Immature natural killer cell (primary cell): ENCODE measurements around the gene PARD3B. TPM values are rescaled to one million over a fixed set of nuclear protein-coding genes. Genes with fewer than 3 reads are reported as not detected.

Experiments
- DNase-seq, 3 donors: peaks; one replicate each; pipeline ENCODE4 v3.0.0; 2022; ENCODE audit warnings: mixed read lengths in 1 of 3
- H3K27ac Mint-ChIP-seq, 6 donors: one replicate each; pipeline ENCODE4 v1.8.0; 2020; ENCODE audit warnings: mixed read lengths in 6 of 6, mild to moderate bottlenecking in 5 of 6, inconsistent platforms in 4 of 6, moderate library complexity in 3 of 6
- H3K27me3 Mint-ChIP-seq, 3 donors: one replicate each; pipeline ENCODE4 v1.8.0; 2020 to 2021; ENCODE audit warnings: low read depth in 3 of 3, mild to moderate bottlenecking in 3 of 3, mixed read lengths in 3 of 3, moderate library complexity in 3 of 3, inconsistent platforms in 1 of 3
- H3K36me3 Mint-ChIP-seq, 3 donors: one replicate each; pipeline ENCODE4 v1.8.0; 2020; ENCODE audit warnings: mixed read lengths in 3 of 3, inconsistent platforms in 2 of 3, mild to moderate bottlenecking in 2 of 3
- H3K4me1 Mint-ChIP-seq, 2 donors: one replicate each; pipeline ENCODE4 v1.8.0; 2020; ENCODE audit warnings: inconsistent platforms in 2 of 2, mild to moderate bottlenecking in 2 of 2, mixed read lengths in 2 of 2, moderate library complexity in 1 of 2
- H3K4me3 Mint-ChIP-seq, 5 donors: one replicate each; pipeline ENCODE4 v1.8.0; 2020; ENCODE audit warnings: mild to moderate bottlenecking in 5 of 5, mixed read lengths in 5 of 5, inconsistent platforms in 3 of 5, moderate library complexity in 3 of 5
- H3K9me3 Mint-ChIP-seq, 6 donors: one replicate each; pipeline ENCODE4 v1.8.0; 2020; ENCODE audit warnings: mild to moderate bottlenecking in 6 of 6, mixed read lengths in 6 of 6, inconsistent platforms in 4 of 6, moderate library complexity in 3 of 6
- polyA plus RNA-seq, 3 donors: library from polyadenylated mRNA; unstranded; fragments of 300-500 nt; fragmentation: Illumina TruSeq; gene quantifications; one replicate each; pipeline ENCODE4 v1.2.3, GENCODE V29; 2021

Gene PARD3B
- polyA plus RNA-seq, 3 donors from 2014 or later = not detected

DNA sequence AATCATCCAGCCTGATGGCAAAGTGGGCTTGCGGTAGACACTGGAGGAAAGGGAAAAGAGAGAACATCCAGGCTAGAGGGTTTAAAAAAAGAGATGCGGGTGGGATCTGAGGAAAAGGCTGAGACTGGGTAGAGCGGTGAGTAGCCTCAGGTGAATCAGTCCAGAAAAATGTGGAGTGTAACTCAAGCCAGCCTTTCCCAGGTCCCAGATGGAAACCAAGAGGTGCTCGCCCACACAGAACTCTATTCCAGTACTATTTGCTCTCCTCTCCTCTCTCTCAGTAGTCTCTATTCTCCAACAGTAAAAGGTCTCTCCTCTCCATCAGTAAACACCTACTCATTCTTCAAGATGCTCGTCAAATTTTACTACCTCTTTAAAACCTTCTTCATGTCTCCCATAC, 1098.7 kb downstream of the PARD3B start:
- Mint-ChIP-seq H3K36me3 (no peaks in the 10 kb centered on the region), H3K27ac (no peak overlapping the region), H3K4me3 (no peak overlapping the region)

DNA sequence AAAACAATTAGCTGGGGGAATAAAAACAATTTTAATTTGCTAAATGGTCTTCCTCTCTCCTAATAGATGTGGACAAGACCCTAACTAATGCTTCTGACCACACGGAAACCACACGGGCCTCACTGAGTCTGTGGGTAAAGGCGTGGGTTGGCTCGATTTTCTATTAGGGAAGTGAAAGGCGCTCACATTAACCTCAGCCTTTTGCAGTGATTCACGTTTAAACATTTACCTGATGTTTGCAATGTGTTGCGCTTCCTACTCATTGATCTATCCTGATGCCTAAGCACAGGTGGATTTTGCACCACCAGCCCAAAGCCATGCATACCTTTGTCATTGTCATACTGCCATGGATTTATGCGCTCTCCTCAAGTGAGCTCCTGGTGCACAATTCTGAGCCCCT, 1101.4 kb downstream of the PARD3B start:
- Mint-ChIP-seq H3K9me3 (peaks cover 0 to 4% (median 0%) of the 10 kb centered on the region in 6 donors), H3K4me1 (no peaks in the 10 kb centered on the region), H3K27ac (no peak overlapping the region), H3K36me3 (no peaks in the 10 kb centered on the region), H3K4me3 (no peak overlapping the region), H3K27me3 (peaks cover 0 to 8% (median 4%) of the 10 kb centered on the region in 3 donors)
- DNase-seq = no peak

More for the DNA sequence above, 1098.7 kb downstream of the PARD3B start:
- DNase-seq = no peak
- Mint-ChIP-seq H3K27me3 (peaks cover 0 to 14% (median 6%) of the 10 kb centered on the region in 3 donors), H3K4me1 (no peaks in the 10 kb centered on the region), H3K9me3 (peaks cover 0 to 2% (median 0%) of the 10 kb centered on the region in 6 donors)

DNA sequence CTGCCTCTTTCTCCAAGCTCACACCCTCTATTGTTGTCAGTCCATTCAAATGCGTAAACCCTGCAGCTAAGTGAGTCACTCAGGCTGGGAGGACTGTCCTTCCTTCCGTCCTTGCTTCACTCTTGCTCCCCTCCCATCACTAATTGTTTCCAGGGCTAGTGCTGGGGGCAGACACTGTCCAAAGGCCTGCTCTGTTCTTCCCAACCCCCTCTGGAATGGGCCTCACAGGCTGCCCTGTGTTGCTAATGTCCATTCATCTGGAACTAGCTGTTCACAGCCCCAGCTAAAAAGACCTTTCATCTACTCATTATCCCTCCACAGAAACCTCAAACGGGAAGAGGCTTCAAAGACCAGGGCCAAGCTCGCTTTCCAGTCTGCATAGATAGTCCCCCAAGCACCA, 1105.2 kb downstream of the PARD3B start:
- DNase-seq = no peak
- peaks cover 0 to 2% (median 0%) of the 10 kb centered on the region in 6 donors for H3K9me3 Mint-ChIP-seq
- no peaks in the 10 kb centered on the region for H3K4me1 Mint-ChIP-seq
- H3K27me3 Mint-ChIP-seq = peaks cover 1 to 5% (median 4%) of the 10 kb centered on the region in 3 donors
- no peak overlapping the region for H3K4me3 Mint-ChIP-seq
- no peak overlapping the region for H3K27ac Mint-ChIP-seq
- no peaks in the 10 kb centered on the region for H3K36me3 Mint-ChIP-seq

DNA sequence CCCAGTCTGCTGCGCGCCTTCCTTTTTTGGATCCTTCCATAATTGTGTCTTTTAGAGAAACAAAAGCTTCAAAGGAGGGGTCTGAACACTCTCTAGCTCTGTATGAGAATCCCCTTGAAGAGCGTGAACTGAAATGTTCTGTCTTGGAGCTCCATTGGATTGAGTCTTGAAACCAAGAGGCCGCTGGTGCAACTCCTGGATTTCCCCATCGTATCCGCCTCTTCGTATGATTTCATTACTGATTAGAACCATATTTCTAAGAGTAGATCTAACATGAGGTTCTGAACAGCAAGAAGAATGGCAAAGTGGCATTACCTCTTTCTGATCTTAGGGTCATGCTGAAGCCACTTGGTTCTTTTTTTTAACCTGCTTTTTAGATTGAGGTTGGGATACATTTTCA, 1105.7 kb downstream of the PARD3B start:
- Mint-ChIP-seq H3K27me3 (peaks cover 0 to 5% (median 4%) of the 10 kb centered on the region in 3 donors), H3K27ac (no peak overlapping the region), H3K9me3 (peaks cover 0 to 2% (median 0%) of the 10 kb centered on the region in 6 donors), H3K4me3 (no peak overlapping the region), H3K36me3 (no peaks in the 10 kb centered on the region), H3K4me1 (no peaks in the 10 kb centered on the region)
- DNase-seq = no peak

DNA sequence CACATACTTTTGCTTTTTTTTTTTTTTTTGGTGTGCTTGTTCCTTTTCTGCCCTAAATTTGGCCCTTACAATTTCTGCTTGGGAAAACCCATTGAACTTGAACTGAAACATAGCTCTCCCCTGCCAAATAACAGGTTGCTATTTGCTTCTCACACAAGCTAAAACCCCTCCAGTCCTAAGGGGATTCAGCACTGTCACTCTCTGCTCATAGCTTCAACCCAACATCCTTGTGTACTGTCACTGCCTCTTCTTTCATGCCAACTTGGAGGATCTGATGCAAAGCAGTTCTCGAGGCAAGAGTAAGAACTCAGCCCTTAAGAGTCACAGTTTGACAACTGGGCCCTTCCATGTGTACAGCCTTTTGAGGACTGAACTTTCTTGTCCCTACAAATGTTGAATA, 1106.4 kb downstream of the PARD3B start:
- no peak overlapping the region for H3K27ac Mint-ChIP-seq
- no peaks in the 10 kb centered on the region for H3K4me1 Mint-ChIP-seq
- DNase-seq = no peak
- peaks cover 3 to 6% (median 4%) of the 10 kb centered on the region in 3 donors for H3K27me3 Mint-ChIP-seq
- H3K9me3 Mint-ChIP-seq = peaks cover 0 to 2% (median 0%) of the 10 kb centered on the region in 6 donors
- H3K36me3 Mint-ChIP-seq = no peaks in the 10 kb centered on the region
- H3K4me3 Mint-ChIP-seq = no peak overlapping the region

DNA sequence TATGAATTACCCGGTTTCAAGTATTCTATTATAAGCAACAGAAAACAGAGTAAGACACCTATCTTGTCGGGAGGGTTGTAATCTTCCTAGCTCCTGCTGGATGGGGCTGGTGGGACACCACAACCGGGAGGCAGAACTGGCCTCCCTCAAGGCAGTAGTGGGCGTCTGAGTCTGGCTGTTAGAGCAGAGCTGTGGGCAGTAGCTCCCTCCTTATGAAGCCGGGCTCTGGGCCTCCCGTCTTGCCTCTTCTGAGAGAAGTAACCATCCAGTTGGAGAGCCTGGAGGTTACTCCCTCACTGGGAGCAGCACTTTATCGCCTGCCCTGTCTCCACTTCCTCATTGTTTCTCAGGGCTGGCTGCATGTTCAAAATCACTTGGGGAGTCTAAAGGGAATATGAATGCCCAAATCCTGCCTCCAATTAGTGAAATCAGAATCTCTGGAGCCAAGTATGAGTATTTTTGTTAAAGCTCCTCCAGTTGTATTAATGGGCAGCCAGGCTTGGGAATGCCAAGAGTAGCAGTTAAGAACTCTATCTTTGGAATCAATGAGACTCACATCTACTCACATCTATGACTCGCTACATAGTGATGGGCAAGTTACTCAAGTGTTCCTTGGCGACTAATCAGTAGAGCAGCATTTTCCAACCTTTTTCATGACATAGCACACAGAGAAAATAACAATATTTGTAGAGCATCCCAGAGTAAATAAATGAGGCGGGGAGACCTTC, 1109.8 kb downstream of the PARD3B start:
- peaks cover 4 to 6% (median 5%) of the 10 kb centered on the region in 3 donors for H3K27me3 Mint-ChIP-seq
- H3K36me3 Mint-ChIP-seq = no peaks in the 10 kb centered on the region
- H3K4me1 Mint-ChIP-seq = no peaks in the 10 kb centered on the region
- H3K9me3 Mint-ChIP-seq = peaks cover 0 to 2% (median 0%) of the 10 kb centered on the region in 6 donors
- no peak for DNase-seq
- no peak overlapping the region for H3K27ac Mint-ChIP-seq
- H3K4me3 Mint-ChIP-seq = no peak overlapping the region

DNA sequence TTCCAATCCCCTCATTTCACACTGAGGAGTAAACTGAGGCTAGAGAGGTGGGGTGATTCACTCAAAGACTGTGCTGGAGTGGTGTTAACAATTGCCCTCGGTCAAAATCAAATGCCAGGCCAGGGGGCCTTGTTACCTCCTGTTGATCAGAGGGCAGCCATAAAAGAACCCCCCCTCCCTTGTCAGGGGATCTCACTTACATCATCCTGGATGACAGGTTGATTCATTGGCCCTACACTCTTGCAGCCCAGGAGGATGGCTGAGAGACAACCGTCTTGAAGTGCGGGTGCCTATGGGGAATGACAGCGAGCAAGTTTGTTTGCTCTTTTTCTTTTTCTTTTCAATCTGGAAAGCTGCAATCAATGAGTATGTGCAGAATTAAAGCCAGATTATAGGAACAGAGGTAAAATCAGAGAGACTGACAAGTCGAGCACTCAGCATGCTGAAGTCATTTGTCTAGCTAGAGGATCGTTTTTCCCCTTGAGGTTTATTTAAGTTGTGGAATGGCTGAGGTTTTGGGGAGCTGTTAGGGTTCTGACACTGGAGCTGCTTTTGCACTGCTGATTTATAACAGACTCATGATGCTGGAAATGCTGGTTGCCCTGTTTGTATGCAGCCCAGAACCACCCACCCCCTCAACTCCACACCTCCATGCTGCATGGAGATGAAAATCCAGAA, 1110.6 kb downstream of the PARD3B start:
- Mint-ChIP-seq H3K27me3 (peaks cover 1 to 7% (median 6%) of the 10 kb centered on the region in 3 donors), H3K36me3 (no peaks in the 10 kb centered on the region), H3K4me3 (no peak overlapping the region), H3K27ac (no peak overlapping the region), H3K9me3 (peaks cover 0 to 3% (median 0%) of the 10 kb centered on the region in 6 donors), H3K4me1 (peaks cover 4 to 9% of the 10 kb centered on the region in 2 donors)
- DNase-seq = no peak

DNA sequence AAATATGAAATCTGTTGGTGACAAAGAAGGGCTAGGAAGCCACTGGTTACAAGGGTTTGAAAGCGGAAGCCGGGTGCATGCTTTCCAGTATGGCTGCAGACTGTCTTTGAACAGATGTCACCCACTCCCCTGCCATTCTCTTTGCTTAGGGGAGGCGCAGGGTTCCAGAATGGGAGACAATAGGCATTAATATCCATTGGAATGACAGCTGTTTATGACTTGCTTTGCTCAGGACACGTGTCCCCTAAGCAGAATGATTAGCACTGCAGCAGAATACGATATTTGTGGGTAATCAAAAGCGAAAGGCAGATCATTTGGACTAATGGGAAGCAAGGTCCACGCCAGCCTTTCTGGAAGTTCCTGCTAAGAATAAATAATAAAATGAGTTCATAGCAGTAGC, 1111.2 kb downstream of the PARD3B start:
- Mint-ChIP-seq H3K27me3 (peaks cover 1 to 7% (median 6%) of the 10 kb centered on the region in 3 donors), H3K36me3 (no peaks in the 10 kb centered on the region), H3K27ac (no peak overlapping the region), H3K9me3 (peaks cover 0 to 5% (median 0%) of the 10 kb centered on the region in 6 donors), H3K4me1 (peaks cover 5 to 13% of the 10 kb centered on the region in 2 donors), H3K4me3 (no peak overlapping the region)
- DNase-seq = no peak

DNA sequence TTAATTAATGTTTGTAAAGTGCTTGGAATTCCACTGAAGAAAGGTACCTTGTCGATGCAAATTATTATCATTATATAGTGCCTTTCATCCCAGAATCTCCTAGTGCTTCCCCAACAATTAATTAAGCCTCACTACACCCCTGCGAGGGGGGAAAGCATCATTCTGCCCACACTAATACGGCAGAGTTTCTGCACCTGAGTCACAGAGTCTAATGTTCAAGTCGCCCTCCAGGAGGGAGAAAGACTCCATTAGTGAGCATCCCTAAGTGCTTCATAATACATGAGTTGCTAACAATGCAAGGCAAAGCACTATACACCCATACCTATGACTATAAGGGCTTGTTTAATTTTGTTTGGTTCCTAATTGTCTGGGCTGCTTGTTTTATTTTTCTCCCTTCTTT, 1111.7 kb downstream of the PARD3B start:
- Mint-ChIP-seq H3K4me1 (peaks cover 5 to 13% of the 10 kb centered on the region in 2 donors), H3K27me3 (peaks cover 1 to 7% (median 6%) of the 10 kb centered on the region in 3 donors), H3K27ac (no peak overlapping the region), H3K36me3 (no peaks in the 10 kb centered on the region), H3K9me3 (peaks cover 0 to 5% (median 0%) of the 10 kb centered on the region in 6 donors), H3K4me3 (no peak overlapping the region)
- no peak for DNase-seq

DNA sequence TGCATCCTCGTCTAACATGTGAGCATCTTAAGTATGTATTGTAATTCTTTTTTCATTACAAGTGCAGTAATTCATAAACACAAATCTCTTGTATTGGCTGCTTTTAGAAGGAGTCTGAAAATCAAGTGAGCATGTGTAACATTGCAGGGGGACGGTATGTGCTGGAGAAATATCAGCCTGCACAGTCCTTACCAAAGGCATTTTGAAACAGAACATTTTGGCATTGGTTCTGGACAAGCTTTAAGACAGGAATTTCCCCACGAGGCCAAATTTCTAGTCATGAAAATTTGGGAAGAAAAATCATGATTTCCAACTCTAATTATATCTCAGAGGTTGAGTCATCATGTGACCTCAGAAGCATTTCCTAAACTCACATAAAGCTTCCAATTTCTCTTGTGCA, 1112.3 kb downstream of the PARD3B start:
- Mint-ChIP-seq H3K27me3 (peaks cover 1 to 7% (median 6%) of the 10 kb centered on the region in 3 donors), H3K9me3 (peaks cover 0 to 5% (median 0%) of the 10 kb centered on the region in 6 donors), H3K27ac (no peak overlapping the region), H3K4me1 (peaks cover 5 to 13% of the 10 kb centered on the region in 2 donors), H3K36me3 (no peaks in the 10 kb centered on the region), H3K4me3 (no peak overlapping the region)
- DNase-seq = no peak

DNA sequence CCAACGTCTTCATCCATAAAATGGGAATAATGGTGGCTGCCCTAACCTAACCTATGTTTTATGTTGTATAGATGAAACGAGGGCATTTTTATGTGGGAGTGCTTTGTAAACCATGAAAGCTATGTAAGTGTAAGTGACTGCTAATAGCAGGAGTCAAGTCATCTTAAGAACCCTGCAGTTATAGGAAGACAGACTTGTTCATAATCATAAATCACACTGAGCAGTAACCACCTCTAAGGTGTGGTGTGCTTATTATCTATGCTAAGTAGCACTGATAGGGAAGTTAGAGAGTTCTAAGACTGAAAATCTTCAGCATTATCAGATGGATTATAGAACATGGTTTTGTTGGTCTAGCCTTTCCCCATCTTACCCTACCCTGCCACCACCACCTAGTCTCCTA, 1112.8 kb downstream of the PARD3B start:
- Mint-ChIP-seq H3K27ac (no peak overlapping the region), H3K4me3 (no peak overlapping the region)

DNA sequence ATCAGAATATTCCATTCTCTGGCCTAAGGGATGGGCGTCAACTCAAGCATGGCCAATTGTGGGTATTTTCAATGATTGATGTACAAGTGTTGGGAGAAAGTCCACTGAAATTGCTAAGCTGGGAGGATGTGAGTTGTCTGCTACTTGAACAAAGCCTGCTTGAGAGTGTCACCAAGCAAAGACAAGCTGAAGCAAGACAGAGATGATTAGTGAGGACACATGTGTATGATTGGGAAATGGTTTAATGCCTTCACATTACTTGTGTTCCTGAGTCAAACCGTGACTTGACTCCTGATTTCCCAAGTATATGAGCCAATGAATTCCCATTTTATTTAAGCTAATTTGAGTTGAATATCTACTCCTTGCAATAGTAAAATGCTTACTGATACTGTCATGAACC, 1113.3 kb downstream of the PARD3B start:
- Mint-ChIP-seq H3K9me3 (peaks cover 0 to 5% (median 0%) of the 10 kb centered on the region in 6 donors), H3K27me3 (peaks cover 1 to 7% (median 6%) of the 10 kb centered on the region in 3 donors), H3K27ac (no peak overlapping the region), H3K4me1 (peaks cover 5 to 13% of the 10 kb centered on the region in 2 donors), H3K36me3 (no peaks in the 10 kb centered on the region), H3K4me3 (no peak overlapping the region)
- no peak for DNase-seq

More for the DNA sequence above, 1112.8 kb downstream of the PARD3B start:
- no peak for DNase-seq
- Mint-ChIP-seq H3K27me3 (peaks cover 1 to 7% (median 6%) of the 10 kb centered on the region in 3 donors), H3K36me3 (no peaks in the 10 kb centered on the region), H3K9me3 (peaks cover 0 to 5% (median 0%) of the 10 kb centered on the region in 6 donors), H3K4me1 (peaks cover 5 to 13% of the 10 kb centered on the region in 2 donors)

DNA sequence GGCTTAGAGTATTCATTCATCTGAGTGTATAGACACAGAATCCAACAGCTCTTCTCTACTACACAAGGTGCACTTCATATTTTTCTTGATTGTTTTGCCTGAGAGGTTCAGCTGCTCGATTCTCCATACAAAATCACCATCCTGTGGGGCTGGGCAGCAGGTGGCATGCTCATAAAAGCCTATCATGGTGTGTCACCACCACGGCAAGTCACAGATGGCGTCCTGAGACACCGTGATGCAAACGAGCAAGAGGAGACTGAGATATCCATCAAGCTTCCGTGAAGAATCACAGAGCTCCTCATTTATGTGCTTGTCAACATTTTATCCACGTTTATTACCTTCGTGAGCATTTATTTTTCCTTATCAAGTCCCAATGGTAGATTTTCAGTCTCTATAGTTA, 1114.6 kb downstream of the PARD3B start:
- H3K36me3 Mint-ChIP-seq = no peaks in the 10 kb centered on the region
- peaks cover 0 to 5% (median 0%) of the 10 kb centered on the region in 6 donors for H3K9me3 Mint-ChIP-seq
- peaks cover 1 to 7% (median 2%) of the 10 kb centered on the region in 3 donors for H3K27me3 Mint-ChIP-seq
- peaks cover 5 to 13% of the 10 kb centered on the region in 2 donors for H3K4me1 Mint-ChIP-seq
- no peak overlapping the region for H3K4me3 Mint-ChIP-seq
- no peak overlapping the region for H3K27ac Mint-ChIP-seq
- no peak for DNase-seq

DNA sequence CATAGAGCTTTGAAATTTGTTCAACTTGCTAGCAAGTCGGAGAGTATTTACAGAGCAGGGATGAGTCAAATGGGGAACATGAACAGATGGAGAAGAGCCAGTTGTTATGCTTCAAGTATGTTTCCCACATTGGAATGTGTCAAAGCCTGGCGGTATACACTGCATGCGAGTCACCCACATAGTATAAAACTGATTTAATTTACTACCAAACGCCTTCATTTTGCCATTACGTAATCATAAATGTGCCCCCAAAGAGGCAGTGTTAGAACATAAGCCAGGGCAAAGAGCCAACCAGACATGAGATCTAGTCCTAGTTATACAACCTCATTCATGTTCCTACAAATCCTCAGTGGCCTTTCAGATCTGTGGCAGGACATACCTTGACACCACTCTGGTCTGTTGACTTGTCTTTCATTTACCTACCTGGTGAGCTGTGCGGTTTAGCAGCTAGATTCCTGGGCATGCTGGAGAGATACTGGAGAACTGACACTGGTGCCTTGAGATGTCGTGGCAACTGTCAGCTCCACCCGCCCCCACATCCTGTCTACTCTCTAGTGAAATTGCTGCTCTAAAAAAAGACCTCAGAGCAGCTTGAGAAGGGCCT, 1115.3 kb downstream of the PARD3B start:
- Mint-ChIP-seq H3K4me1 (peaks cover 5 to 13% of the 10 kb centered on the region in 2 donors), H3K36me3 (no peaks in the 10 kb centered on the region), H3K27me3 (peaks cover 0 to 7% (median 2%) of the 10 kb centered on the region in 3 donors), H3K9me3 (peaks cover 0 to 5% (median 0%) of the 10 kb centered on the region in 6 donors), H3K27ac (no peak overlapping the region), H3K4me3 (no peak overlapping the region)
- DNase-seq = no peak
